ENCODE results near the gene PIP4P1.
"Not testable (repeated sequence)": the region's sequence is repeated elsewhere in the genome, so short reads cannot be mapped to it uniquely, and the experiment has no call there.

PIP4P1 gene

DNA sequence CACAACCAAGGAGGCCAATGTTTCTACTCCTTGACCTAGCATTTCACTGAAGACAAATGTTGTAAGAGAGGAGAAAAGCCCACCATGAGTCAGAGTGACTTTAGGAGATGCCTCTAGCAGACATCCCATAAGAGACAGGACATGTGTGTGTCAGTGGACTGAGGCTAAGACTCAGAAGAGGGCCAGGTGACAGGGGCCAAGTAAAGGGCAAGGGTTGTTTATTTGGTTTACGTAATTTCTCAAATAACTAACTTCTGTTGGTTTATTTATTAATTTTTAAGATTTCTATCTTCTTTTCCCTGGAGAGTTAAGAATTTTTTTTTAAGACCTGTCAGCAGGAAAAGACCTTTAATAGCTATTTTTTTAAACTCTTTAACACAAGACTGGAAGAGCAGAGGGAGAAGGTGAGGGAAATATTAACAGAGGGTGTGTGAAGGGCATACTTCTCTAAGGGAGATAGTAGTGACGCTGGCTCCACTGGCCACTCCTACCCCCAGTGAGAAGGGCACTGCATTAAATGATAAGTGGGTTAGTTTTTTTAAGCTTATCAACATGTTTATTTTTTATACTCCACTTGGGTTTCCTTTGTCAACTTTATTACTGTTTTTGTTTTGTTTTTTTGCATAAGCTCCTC, 11.4 kb upstream of the PIP4P1 start:
- DNase-seq, result no peak

- DNase-seq, result no peak
Observed at GRCh38 chr14:20470603-20470901, 9.3 kb upstream of the PIP4P1 start.

- peak; percentile 50 for DNase-seq
Observed at GRCh38 chr14:20469890-20470602, 8.8 kb upstream of the PIP4P1 start.

DNA sequence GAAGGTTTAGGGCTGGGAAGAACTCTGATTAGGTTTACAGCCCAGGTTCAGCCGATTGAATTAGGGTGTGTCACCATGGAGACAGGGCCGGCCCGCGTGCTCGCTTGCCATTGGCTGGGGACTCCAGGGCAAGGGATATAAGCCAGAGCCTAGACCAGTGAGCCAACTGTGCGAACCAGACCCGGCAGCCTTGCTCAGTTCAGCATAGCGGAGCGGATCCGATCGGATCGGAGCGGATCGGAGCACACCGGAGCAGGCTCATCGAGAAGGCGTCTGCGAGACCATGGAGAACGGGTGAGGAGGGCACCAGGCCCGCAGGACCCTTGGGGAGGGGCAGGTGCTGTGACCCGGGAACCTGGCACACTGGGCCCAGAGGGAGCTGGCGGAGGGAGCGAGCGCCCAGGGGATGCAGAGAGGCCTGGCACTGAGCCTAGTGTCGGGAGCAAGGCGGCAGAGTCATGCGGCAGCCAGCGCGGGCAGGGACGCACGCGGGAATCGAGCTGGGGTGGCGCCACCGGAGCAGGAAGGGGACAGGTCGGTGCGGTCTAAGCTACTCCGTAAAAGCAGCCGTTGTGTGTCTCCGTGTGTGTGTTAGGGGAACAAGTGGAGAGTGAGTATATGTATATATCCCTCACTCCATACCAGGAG, 8.1 kb upstream of the PIP4P1 start, which contains the start of gene PNP:
PNP (plus strand) TSS at position 165 of the 648 bp plus-strand sequence; CDS start at position 284, 119 bp downstream.
- DNase-seq, result peak; percentile 86

DNA sequence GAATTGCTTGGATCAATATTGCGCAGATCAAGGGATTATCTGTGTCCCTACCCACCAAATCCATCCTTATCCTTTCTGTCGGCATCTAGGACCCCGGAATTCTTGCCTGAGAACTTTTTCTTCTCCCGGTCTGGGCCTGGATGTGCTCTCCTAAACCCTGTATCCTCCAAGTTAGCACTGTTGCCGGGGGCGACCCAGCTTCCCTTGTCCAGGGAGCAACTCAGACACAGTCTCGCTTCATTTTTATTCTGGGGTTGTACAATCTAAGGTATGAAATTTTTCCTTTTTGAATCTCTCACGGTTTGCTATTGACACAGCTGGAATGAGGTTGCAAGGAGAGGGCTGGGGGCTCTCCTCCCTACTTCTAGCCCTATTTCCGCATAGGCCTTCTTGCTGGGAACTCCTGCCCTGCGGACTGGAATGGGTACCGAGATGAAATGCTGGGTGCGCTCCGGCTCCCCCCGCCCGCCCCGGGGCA, 7.6 kb upstream of the PIP4P1 start:
- no peak for DNase-seq

GRCh38 chr14:20460458-20461224, 593 bp downstream of the PIP4P1 start:
- DNase-seq, result peak; percentile 47

- no peak for DNase-seq
Observed at GRCh38 chr14:20458031-20458789, 3.0 kb downstream of the PIP4P1 start.

DNA sequence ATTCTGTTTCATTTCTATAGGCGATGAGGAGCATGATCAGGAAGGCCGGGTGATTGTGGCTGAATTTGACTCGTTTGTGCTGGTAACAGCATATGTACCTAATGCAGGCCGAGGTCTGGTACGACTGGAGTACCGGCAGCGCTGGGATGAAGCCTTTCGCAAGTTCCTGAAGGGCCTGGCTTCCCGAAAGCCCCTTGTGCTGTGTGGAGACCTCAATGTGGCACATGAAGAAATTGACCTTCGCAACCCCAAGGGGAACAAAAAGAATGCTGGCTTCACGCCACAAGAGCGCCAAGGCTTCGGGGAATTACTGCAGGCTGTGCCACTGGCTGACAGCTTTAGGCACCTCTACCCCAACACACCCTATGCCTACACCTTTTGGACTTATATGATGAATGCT, 4.3 kb downstream of the PIP4P1 start:
- DNase-seq, result no peak

DNA sequence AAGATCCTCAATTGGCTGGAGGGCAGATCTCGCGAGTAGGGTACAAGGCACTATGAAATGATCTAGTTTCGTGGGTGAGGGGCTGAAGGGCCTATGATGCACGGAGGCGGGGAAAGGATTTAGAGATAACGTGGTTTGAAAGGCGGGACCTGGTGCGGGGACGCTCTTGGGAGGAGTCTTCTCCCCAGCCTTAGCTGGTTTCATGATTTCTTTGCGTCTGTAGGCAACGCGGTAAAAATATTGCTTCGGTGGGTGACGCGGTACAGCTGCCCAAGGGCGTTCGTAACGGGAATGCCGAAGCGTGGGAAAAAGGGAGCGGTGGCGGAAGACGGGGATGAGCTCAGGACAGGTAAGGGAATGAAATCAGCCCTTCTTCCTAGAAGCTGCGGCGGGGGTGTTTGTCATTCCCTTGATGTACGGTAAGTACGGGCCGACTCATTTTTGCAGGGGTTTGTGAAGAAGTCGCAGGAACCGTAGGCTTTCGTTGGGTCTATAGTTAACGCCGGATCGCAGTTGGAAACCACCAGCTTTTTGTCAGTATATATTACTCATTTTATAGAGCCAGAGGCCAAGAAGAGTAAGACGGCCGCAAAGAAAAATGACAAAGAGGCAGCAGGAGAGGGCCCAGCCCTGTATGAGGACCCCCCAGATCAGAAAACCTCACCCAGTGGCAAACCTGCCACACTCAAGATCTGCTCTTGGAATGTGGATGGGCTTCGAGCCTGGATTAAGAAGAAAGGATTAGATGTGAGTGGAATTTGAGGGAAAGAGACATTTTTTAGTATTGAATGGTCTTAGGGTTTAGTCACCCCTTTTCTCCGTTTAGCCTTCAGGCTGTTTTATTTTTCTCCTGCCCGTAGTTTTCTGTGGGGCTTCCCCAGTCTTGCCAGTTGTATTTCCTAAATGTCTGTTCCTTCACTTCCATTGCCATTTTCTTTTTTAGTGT, 5.6 kb downstream of the PIP4P1 start:
- DNase-seq, result no peak

GRCh38 chr14:20454516-20455354, 6.5 kb downstream of the PIP4P1 start, which contains the start of the genes APEX1 and OSGEP:
TSS of gene APEX1 (plus strand) at chr14:20455226. CDS start at chr14:20455646, 420 bp downstream.
TSS of gene OSGEP (minus strand) at chr14:20454812. CDS start at chr14:20454683, 129 bp downstream.
- DNase-seq, result peak; percentile 96

GRCh38 chr14:20452831-20453230, 8.4 kb downstream of the PIP4P1 start:
- not testable (repeated sequence) for DNase-seq

GRCh38 chr14:20446889-20447288, 14.3 kb downstream of the PIP4P1 start:
- no peak for DNase-seq

GRCh38 chr14:20443650-20444049, 17.6 kb downstream of the PIP4P1 start:
- DNase-seq, result not testable (repeated sequence)

- no peak for DNase-seq
Observed at GRCh38 chr14:20441461-20441860, 19.8 kb downstream of the PIP4P1 start.

GRCh38 chr14:20440882-20441281, 20.4 kb downstream of the PIP4P1 start:
- no peak for DNase-seq

- DNase-seq, result no peak
Observed at GRCh38 chr14:20440465-20440864, 20.8 kb downstream of the PIP4P1 start.

DNA sequence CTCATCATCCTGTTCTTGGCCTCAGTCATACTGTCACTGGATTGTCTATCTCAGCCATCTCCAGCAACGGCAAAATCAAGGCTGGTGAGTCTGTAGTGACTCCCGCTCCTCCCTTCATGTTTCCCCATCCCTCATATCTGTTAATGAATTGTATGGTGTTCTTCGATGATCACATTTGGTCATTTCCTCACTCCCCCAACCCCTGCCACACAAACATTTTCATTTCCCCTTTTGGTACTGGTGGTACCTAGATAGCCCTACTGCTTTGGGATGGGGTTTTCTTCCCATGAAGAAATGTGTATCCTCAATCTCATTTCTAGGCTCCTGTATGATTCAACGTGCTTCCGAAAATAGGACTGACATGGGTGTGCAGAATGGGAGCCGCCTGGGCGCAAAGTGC, 22.6 kb downstream of the PIP4P1 start:
- DNase-seq, result no peak

DNA sequence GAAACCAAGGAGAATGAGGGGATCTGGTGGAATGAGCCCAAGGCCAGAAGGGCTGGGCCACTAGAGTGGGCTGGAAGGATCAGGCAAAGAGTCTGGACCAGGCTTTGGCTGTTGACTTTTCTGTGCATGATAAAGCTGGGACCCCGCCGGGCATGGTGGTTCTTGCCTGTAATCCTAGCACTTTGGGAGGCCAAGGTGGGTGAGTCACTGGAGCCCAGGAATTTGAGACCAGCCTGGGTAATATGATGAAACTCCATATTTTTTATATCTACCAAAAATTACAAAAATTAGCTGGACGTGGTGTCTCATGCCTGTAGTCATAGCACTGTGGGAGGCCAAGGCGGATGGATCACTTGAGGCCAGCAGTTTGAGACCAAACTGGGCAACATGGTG, 24.9 kb downstream of the PIP4P1 start:
- DNase-seq, result no peak

- DNase-seq, result no peak
Observed at GRCh38 chr14:20435582-20436362, 25.5 kb downstream of the PIP4P1 start, which contains the start of gene KLHL33. TSS of gene KLHL33 (minus strand) at chr14:20436166. CDS start at chr14:20435811, 355 bp downstream.
